GM18508 (cell line): Measurements from ENCODE around the gene MX1.

Source experiments
- ATAC-seq: cut with Tn5 transposase; IDR thresholded peaks from one replicate; pipeline ENCODE4 v1.9.1; 2021; ENCODE audit warnings: moderate number of reproducible peaks; ENCODE audit not compliant: insufficient read depth, unreplicated experiment

Gene MX1

GRCh38 chr21:41429305-41429704 lies 3.3 kb downstream of the MX1 start:
- no peak for ATAC-seq

GRCh38 chr21:41429925-41430491 lies 4.0 kb downstream of the MX1 start:
- ATAC-seq = no peak

- ATAC-seq = peak; percentile 42
Observed at GRCh38 chr21:41431788-41432548, 5.9 kb downstream of the MX1 start.

GRCh38 chr21:41432562-41433460 lies 6.8 kb downstream of the MX1 start:
- no peak for ATAC-seq

- ATAC-seq = no peak
Observed at GRCh38 chr21:41433566-41433965, 7.5 kb downstream of the MX1 start.

- no peak for ATAC-seq
Observed at GRCh38 chr21:41435706-41436105, 9.7 kb downstream of the MX1 start.

- ATAC-seq = no peak
Observed at GRCh38 chr21:41437729-41438128, 11.7 kb downstream of the MX1 start.

GRCh38 chr21:41438425-41439113 lies 12.5 kb downstream of the MX1 start:
- no peak for ATAC-seq

GRCh38 chr21:41439248-41439647 lies 13.2 kb downstream of the MX1 start:
- no peak for ATAC-seq

GRCh38 chr21:41441546-41441945 lies 15.5 kb downstream of the MX1 start:
- ATAC-seq = no peak

GRCh38 chr21:41442481-41443186 lies 16.6 kb downstream of the MX1 start:
- ATAC-seq = no peak

GRCh38 chr21:41443562-41443961 lies 17.5 kb downstream of the MX1 start:
- ATAC-seq = no peak

GRCh38 chr21:41444703-41445464 lies 18.8 kb downstream of the MX1 start:
- ATAC-seq = no peak

- no peak for ATAC-seq
Observed at GRCh38 chr21:41445465-41445862, 19.4 kb downstream of the MX1 start.

GRCh38 chr21:41446586-41446985 lies 20.5 kb downstream of the MX1 start:
- no peak for ATAC-seq

- no peak for ATAC-seq
Observed at GRCh38 chr21:41447356-41447755, 21.3 kb downstream of the MX1 start.

GRCh38 chr21:41449613-41450012 lies 23.6 kb downstream of the MX1 start:
- no peak for ATAC-seq

- ATAC-seq = no peak
Observed at GRCh38 chr21:41451753-41452676, 26.0 kb downstream of the MX1 start.
